NCI-H1694 (cell line): ENCODE results near the gene EEF2K.

Source experiments
- DNase-seq: peaks from one replicate; lab custom pipeline; 2025; lab: John Stamatoyannopoulos, UW

The EEF2K gene

GRCh38 chr16:22317625-22318024 is 111.5 kb downstream of the EEF2K start:
- DNase-seq = no peak

- DNase-seq = no peak
Measured at GRCh38 chr16:22318690-22319358, 112.7 kb downstream of the EEF2K start.

GRCh38 chr16:22320572-22321339 is 114.7 kb downstream of the EEF2K start:
- no peak for DNase-seq

GRCh38 chr16:22321340-22322001 is 115.4 kb downstream of the EEF2K start:
- DNase-seq = peak; percentile 26

- DNase-seq = no peak
Measured at GRCh38 chr16:22322021-22322471, 116.0 kb downstream of the EEF2K start.

- DNase-seq = no peak
Measured at GRCh38 chr16:22322741-22323140, 116.7 kb downstream of the EEF2K start.

- DNase-seq = no peak
Measured at GRCh38 chr16:22323173-22323958, 117.3 kb downstream of the EEF2K start.

- no peak for DNase-seq
Measured at GRCh38 chr16:22323959-22324786, 118.1 kb downstream of the EEF2K start.

- DNase-seq = no peak
Measured at GRCh38 chr16:22324787-22325597, 118.9 kb downstream of the EEF2K start.

GRCh38 chr16:22325598-22326368 is 119.7 kb downstream of the EEF2K start:
- no peak for DNase-seq

- DNase-seq = no peak
Measured at GRCh38 chr16:22326369-22326652, 120.2 kb downstream of the EEF2K start.

- no peak for DNase-seq
Measured at GRCh38 chr16:22326771-22327445, 120.8 kb downstream of the EEF2K start.

GRCh38 chr16:22327446-22327775 is 121.3 kb downstream of the EEF2K start:
- DNase-seq = no peak

- DNase-seq = no peak
Measured at GRCh38 chr16:22328081-22328725, 122.1 kb downstream of the EEF2K start.

- no peak for DNase-seq
Measured at GRCh38 chr16:22329199-22329695, 123.2 kb downstream of the EEF2K start.

GRCh38 chr16:22330326-22330725 is 124.2 kb downstream of the EEF2K start:
- no peak for DNase-seq

GRCh38 chr16:22333457-22333994 is 127.4 kb downstream of the EEF2K start:
- DNase-seq = no peak

- no peak for DNase-seq
Measured at GRCh38 chr16:22335668-22336246, 129.7 kb downstream of the EEF2K start.
